Left lung (tissue), 10 donors: ENCODE data around the gene CATSPERZ. TPM values are rescaled to one million over a fixed set of nuclear protein-coding genes. Genes with fewer than 3 reads are reported as not detected.
"Not testable (repeated sequence)": the region's sequence is repeated elsewhere in the genome, so short reads cannot be mapped to it uniquely, and the experiment has no call there.

ENCODE experiments used
- ATAC-seq: fragments of 200-7000 bp; cut with Tn5 transposase; one replicate; pipeline ENCODE4 v1.9.1; 2020; ENCODE audit warnings: moderate library complexity
- DNase-seq, 4 donors: peaks; one replicate each; pipeline ENCODE4 v3.0.0-alpha.2; 2013 to 2020
- H3K27ac ChIP-seq, 2 donors: fragments of 200-600 bp; sonication (generic) in 1 of 2; one replicate each; pipeline versions ENCODE4 v1.5.0 to v1.8.0; 2020 to 2021
- H3K27me3 ChIP-seq, 2 donors: fragments of 200-600 bp; sonication (generic) in 1 of 2; one replicate each; pipeline versions ENCODE4 v1.5.0 to v1.8.0; 2020 to 2021
- H3K36me3 ChIP-seq, 2 donors: fragments of 200-600 bp; sonication (generic) in 1 of 2; one replicate each; pipeline versions ENCODE4 v1.5.0 to v1.8.0; 2020 to 2021
- H3K4me1 ChIP-seq, 2 donors: fragments of 200-600 bp; one replicate each; pipeline ENCODE4 v1.8.0; 2021
- H3K4me3 ChIP-seq, 2 donors: fragments of 200-600 bp; sonication (generic) in 1 of 2; one replicate each; pipeline versions ENCODE4 v1.5.0 to v1.8.0; 2020 to 2021; ENCODE audit warnings: mild to moderate bottlenecking in 1 of 2
- H3K9me3 ChIP-seq, 2 donors: fragments of 200-600 bp; sonication (generic) in 1 of 2; one replicate each; pipeline versions ENCODE4 v1.5.0 to v1.8.0; 2020 to 2021
- intact Hi-C, 2 donors: fragments of 100-400 bp; cut with DNase I; formaldehyde crosslinking; loops; one replicate each; pipeline versions ENCODE4 v1.11.2 to v1.14.2; 2022
- polyA plus RNA-seq, 6 donors: library from polyadenylated mRNA; unstranded; fragments of 120-200 nt; gene quantifications; one replicate each; pipeline ENCODE4 v1.2.1, GENCODE V29; 2013; ENCODE audit not compliant: insufficient read length in 6 of 6
- total RNA-seq, 2 donors: library from RNA; stranded (reverse); fragmentation: NEBNext Ultra II Directional; extraction: Animal tissue kit (Norgen Biotek cat#: 25700); gene quantifications; one replicate each; pipeline ENCODE4 v1.2.1, GENCODE V29; 2021
- TF ChIP-seq, protein P1 (sequence below), 2 donors: fragments of 200-600 bp; sonication (generic) in 1 of 2; IDR thresholded peaks; one replicate each; pipeline versions ENCODE4 v1.5.0 to v1.8.0; 2021; ENCODE audit warnings: antibody characterized with exemption in 2 of 2
- donor health status: DM: no; HTN: yes; CAD: no.
- donor health status: DM: no; HTN: no; CAD: no.

The CATSPERZ gene
- total and polyA plus RNA-seq, 8 donors: not detected

DNA sequence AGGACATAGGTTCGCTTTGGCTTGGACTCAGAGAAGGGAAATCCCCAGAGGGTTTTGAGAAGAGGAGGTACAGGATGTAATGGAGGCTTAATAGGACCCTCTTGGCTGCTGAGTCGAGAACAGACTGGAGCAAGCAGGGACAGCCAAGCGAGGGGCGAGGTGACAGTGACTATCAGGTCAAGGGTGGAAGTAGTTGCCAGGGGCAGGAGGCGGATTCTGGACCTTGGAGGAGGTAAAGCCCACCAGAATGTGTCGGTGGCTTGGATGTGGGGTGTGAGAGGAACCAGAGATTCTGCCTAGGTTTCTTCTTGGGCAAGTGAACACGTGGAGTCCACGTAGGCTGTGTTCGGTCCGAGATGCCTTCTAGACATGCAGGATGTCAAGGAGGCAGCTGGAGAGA, 12.8 kb downstream of the CATSPERZ start:
- ATAC-seq (no peak), DNase-seq (no peak)
- TF ChIP-seq, protein P1, sequence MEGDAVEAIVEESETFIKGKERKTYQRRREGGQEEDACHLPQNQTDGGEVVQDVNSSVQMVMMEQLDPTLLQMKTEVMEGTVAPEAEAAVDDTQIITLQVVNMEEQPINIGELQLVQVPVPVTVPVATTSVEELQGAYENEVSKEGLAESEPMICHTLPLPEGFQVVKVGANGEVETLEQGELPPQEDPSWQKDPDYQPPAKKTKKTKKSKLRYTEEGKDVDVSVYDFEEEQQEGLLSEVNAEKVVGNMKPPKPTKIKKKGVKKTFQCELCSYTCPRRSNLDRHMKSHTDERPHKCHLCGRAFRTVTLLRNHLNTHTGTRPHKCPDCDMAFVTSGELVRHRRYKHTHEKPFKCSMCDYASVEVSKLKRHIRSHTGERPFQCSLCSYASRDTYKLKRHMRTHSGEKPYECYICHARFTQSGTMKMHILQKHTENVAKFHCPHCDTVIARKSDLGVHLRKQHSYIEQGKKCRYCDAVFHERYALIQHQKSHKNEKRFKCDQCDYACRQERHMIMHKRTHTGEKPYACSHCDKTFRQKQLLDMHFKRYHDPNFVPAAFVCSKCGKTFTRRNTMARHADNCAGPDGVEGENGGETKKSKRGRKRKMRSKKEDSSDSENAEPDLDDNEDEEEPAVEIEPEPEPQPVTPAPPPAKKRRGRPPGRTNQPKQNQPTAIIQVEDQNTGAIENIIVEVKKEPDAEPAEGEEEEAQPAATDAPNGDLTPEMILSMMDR (IDR thresholded peaks at IDR 0.05): no peak
- Histone ChIP-seq H3K4me3 (no peak overlapping the region), H3K36me3 (peaks cover 0 to 65% of the 10 kb centered on the region in 2 donors), H3K27me3 (no peaks in the 10 kb centered on the region), H3K4me1 (peaks cover 0 to 29% of the 10 kb centered on the region in 2 donors), H3K27ac (no peak overlapping the region), H3K9me3 (no peaks in the 10 kb centered on the region)
- intact Hi-C loops: no loop called here

DNA sequence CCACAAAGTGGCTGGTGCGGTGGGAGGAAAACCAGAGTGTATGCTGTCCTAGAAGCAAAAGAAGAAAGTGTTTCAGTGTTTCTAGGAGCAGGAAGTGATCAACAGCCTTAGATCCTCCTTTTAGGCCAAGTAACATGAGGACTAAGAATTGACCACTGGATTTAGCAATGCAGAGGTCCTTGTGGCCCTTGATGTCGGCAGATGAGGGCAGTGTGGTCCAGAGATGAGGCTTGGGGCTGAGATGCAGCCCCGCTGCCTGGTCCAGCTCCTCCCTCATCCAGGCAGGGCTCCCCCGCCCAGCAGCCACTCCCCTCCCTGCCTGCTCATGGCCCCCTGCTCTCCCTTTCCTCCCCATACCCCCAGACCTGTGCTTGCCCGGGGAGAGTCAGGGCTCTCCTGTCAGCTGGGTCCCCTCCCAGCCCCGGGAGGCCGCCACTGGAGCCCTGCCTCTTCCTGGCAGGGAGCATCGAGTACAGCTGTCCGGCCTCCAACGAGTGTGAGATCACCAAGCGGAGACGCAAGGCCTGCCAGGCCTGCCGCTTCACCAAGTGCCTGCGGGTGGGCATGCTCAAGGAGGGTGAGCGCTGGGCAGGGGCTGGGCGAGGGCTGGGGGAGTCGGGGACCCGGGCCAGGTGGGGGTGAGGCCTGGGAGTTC, 13.5 kb downstream of the CATSPERZ start:
- TF ChIP-seq, protein P1 (IDR thresholded peaks at IDR 0.05): no peak
- H3K9me3 ChIP-seq: no peaks in the 10 kb centered on the region
- intact Hi-C loops: no loop called here

DNA sequence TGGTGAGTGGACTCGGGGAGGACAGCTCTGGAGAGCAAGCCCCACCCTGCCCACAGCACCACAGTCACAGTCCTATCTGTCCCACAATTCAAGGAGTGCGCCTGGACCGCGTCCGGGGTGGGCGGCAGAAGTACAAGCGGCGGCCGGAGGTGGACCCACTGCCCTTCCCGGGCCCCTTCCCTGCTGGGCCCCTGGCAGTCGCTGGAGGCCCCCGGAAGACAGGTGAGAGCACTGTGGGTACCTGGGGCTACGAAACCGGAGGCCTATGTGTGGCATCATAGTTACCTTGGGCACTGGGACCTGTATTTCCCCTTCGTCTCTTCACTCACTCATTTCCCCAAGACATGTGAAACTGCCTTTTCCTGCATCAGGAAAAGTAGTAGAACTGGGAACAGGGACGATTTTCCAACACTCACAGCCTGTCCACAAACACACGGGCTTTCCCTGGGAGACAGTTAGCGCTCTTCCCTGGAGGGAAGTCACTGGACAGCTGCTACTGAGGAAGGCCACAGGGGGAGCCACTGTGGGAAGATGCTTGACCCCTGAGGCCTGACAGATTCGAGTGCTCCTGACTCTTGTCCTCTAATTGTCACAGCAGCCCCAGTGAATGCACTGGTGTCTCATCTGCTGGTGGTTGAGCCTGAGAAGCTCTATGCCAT, 14.1 kb downstream of the CATSPERZ start:
- Histone ChIP-seq H3K4me1 (peaks cover 5 to 37% of the 10 kb centered on the region in 2 donors), H3K36me3 (peaks cover 0 to 53% of the 10 kb centered on the region in 2 donors), H3K27me3 (no peaks in the 10 kb centered on the region), H3K4me3 (no peak overlapping the region), H3K27ac (peak overlapping the region in 1 of 2 donors; percentile 37), H3K9me3 (no peaks in the 10 kb centered on the region)
- TF ChIP-seq, protein P1 (IDR thresholded peaks at IDR 0.05): no peak
- ATAC-seq (no peak), DNase-seq (no peak)
- intact Hi-C loops: no loop called here

More for the DNA sequence above, 13.5 kb downstream of the CATSPERZ start:
- H3K36me3 ChIP-seq: peaks cover 0 to 59% of the 10 kb centered on the region in 2 donors
- peaks cover 0 to 30% of the 10 kb centered on the region in 2 donors for H3K4me1 ChIP-seq
- DNase-seq (peak in 2 of 4 donors; percentile 42 to 78), ATAC-seq (no peak)
- peak overlapping the region; percentile 7 to 37 for H3K27ac ChIP-seq
- H3K4me3 ChIP-seq: no peak overlapping the region
- H3K27me3 ChIP-seq: no peaks in the 10 kb centered on the region

DNA sequence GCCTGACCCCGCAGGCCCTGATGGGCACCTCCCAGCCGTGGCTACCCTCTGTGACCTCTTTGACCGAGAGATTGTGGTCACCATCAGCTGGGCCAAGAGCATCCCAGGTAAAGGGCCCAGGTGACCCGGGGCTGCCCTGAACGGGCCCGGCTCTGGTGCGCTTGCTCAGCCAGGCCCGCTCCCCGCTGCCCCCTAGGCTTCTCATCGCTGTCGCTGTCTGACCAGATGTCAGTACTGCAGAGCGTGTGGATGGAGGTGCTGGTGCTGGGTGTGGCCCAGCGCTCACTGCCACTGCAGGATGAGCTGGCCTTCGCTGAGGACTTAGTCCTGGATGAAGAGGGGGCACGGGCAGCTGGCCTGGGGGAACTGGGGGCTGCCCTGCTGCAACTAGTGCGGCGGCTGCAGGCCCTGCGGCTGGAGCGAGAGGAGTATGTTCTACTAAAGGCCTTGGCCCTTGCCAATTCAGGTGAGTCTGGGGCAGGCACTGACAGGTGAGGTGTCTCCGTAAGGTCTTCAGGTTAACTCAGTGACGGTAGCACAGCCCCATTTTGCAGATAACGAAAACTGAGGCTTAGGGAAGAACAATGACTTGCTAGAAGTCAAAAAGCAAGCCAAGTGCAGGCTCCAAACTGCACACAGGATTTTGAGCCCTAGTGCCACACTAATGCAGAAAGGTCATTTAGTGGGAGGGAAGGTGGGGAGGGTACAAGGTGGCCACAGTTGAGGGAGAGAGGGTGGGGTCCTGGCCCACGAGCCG, 14.8 kb downstream of the CATSPERZ start:
- Histone ChIP-seq H3K27ac (no peak overlapping the region), H3K36me3 (peaks cover 0 to 53% of the 10 kb centered on the region in 2 donors), H3K27me3 (no peaks in the 10 kb centered on the region), H3K4me3 (no peak overlapping the region), H3K9me3 (no peaks in the 10 kb centered on the region), H3K4me1 (peaks cover 5 to 41% of the 10 kb centered on the region in 2 donors)
- TF ChIP-seq, protein P1 (IDR thresholded peaks at IDR 0.05): no peak
- no peak for DNase-seq
- intact Hi-C loops: no loop called here
- no peak for ATAC-seq

DNA sequence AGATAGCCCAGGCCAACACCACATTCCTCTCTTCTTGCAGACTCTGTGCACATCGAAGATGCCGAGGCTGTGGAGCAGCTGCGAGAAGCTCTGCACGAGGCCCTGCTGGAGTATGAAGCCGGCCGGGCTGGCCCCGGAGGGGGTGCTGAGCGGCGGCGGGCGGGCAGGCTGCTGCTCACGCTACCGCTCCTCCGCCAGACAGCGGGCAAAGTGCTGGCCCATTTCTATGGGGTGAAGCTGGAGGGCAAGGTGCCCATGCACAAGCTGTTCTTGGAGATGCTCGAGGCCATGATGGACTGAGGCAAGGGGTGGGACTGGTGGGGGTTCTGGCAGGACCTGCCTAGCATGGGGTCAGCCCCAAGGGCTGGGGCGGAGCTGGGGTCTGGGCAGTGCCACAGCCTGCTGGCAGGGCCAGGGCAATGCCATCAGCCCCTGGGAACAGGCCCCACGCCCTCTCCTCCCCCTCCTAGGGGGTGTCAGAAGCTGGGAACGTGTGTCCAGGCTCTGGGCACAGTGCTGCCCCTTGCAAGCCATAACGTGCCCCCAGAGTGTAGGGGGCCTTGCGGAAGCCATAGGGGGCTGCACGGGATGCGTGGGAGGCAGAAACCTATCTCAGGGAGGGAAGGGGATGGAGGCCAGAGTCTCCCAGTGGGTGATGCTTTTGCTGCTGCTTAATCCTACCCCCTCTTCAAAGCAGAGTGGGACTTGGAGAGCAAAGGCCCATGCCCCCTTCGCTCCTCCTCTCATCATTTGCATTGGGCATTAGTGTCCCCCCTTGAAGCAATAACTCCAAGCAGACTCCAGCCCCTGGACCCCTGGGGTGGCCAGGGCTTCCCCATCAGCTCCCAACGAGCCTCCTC, 15.7 kb downstream of the CATSPERZ start:
- H3K9me3 ChIP-seq, ATAC-seq, H3K27me3 ChIP-seq, intact Hi-C loops, DNase-seq: not testable (repeated sequence)
- H3K4me1 ChIP-seq: peaks cover 5 to 45% of the 10 kb centered on the region in 2 donors
- peaks cover 0 to 53% of the 10 kb centered on the region in 2 donors for H3K36me3 ChIP-seq
- peak overlapping the region in 1 of 2 donors; percentile 71 for H3K4me3 ChIP-seq
- H3K27ac ChIP-seq: peak overlapping the region in 1 of 2 donors; percentile 99
